Astrocyte (in vitro differentiated cells and primary cell): ENCODE results near the gene APBB2.

ENCODE experiments used
- EZH2 ChIP-seq: IDR thresholded peaks from 2 replicates; pipeline ENCODE4 v1.6.1; 2012; ENCODE audit warnings: mild to moderate bottlenecking, low read length, inconsistent platforms; ENCODE audit not compliant: insufficient read depth
- TF ChIP-seq, protein P1 (sequence below): IDR thresholded peaks from 2 replicates; pipeline ENCODE4 v1.5.1; 2011; ENCODE audit warnings: low read depth, mild to moderate bottlenecking, inconsistent platforms, low read length, moderate library complexity; ENCODE audit not compliant: insufficient read depth

DNA sequence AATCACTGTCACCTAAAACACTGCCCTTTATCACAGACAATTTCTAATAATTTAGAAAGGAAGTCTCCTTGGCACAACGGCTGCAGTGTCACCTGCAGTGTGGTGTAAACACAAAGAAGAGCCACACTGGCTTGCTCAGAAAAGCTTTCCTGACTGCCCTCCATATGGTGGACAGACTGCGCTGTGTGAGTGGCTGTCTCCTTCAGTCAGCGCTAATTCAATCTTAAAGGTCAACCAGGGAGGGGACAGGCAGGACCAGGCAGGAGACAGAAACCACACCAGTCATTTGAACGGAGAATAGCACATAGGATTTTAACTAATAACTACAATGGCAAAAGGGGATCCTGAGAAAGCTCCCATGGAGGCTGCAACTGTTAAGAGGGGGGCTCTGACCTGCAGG lies 332.5 kb downstream of the APBB2 start:
- TF ChIP-seq, protein P1, sequence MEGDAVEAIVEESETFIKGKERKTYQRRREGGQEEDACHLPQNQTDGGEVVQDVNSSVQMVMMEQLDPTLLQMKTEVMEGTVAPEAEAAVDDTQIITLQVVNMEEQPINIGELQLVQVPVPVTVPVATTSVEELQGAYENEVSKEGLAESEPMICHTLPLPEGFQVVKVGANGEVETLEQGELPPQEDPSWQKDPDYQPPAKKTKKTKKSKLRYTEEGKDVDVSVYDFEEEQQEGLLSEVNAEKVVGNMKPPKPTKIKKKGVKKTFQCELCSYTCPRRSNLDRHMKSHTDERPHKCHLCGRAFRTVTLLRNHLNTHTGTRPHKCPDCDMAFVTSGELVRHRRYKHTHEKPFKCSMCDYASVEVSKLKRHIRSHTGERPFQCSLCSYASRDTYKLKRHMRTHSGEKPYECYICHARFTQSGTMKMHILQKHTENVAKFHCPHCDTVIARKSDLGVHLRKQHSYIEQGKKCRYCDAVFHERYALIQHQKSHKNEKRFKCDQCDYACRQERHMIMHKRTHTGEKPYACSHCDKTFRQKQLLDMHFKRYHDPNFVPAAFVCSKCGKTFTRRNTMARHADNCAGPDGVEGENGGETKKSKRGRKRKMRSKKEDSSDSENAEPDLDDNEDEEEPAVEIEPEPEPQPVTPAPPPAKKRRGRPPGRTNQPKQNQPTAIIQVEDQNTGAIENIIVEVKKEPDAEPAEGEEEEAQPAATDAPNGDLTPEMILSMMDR: no peak
- no peak for TF ChIP-seq EZH2
